Measurements from ENCODE around the gene PSMG1. TPM values are rescaled to one million over a fixed set of nuclear protein-coding genes. Genes with fewer than 3 reads are reported as not detected.

The PSMG1 gene
- total and polyA plus RNA-seq, 7 donors, result 12.7 to 67.9 (median 28.8) TPM

- TF ChIP-seq, protein P1, sequence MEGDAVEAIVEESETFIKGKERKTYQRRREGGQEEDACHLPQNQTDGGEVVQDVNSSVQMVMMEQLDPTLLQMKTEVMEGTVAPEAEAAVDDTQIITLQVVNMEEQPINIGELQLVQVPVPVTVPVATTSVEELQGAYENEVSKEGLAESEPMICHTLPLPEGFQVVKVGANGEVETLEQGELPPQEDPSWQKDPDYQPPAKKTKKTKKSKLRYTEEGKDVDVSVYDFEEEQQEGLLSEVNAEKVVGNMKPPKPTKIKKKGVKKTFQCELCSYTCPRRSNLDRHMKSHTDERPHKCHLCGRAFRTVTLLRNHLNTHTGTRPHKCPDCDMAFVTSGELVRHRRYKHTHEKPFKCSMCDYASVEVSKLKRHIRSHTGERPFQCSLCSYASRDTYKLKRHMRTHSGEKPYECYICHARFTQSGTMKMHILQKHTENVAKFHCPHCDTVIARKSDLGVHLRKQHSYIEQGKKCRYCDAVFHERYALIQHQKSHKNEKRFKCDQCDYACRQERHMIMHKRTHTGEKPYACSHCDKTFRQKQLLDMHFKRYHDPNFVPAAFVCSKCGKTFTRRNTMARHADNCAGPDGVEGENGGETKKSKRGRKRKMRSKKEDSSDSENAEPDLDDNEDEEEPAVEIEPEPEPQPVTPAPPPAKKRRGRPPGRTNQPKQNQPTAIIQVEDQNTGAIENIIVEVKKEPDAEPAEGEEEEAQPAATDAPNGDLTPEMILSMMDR (IDR thresholded peaks at IDR 0.05), result no peak
- TF ChIP-seq POLR2AphosphoS5 (IDR thresholded peaks at IDR 0.05), result no peak
- H3K9me3 ChIP-seq, result no peaks in the 10 kb centered on the region
- DNase-seq, result no peak
- H3K4me3 ChIP-seq, result no peak overlapping the region
- intact Hi-C loops (cut with DNase I), result no loop called here
- no peak overlapping the region for H3K27ac ChIP-seq
- no peaks in the 10 kb centered on the region for H3K36me3 ChIP-seq
- H3K4me1 ChIP-seq, result no peaks in the 10 kb centered on the region
- WGBS, 2 donors, result 88 to 92% methylated on average over 2 of the region's 2 CpGs
- no peaks in the 10 kb centered on the region for H3K27me3 ChIP-seq
These were observed 29.4 kb downstream of the PSMG1 start for GRCh38 chr21:39153842-39154241.

- DNase-seq, result no peak
- no peaks in the 10 kb centered on the region for H3K4me1 ChIP-seq
- no peak overlapping the region for H3K4me3 ChIP-seq
- 94 to 95% methylated on average over 2 of the region's 2 CpGs for WGBS, 2 donors
- no peaks in the 10 kb centered on the region for H3K36me3 ChIP-seq
- H3K27ac ChIP-seq, result no peak overlapping the region
- TF ChIP-seq POLR2A (IDR thresholded peaks at IDR 0.05) (no peak), EP300 (IDR thresholded peaks at IDR 0.05) (no peak), POLR2AphosphoS5 (IDR thresholded peaks at IDR 0.05) (no peak)
- TF ChIP-seq, protein P1 (IDR thresholded peaks at IDR 0.05), result no peak
- intact Hi-C loops (cut with DNase I), result no loop called here
- H3K9me3 ChIP-seq, result no peaks in the 10 kb centered on the region
- no peaks in the 10 kb centered on the region for H3K27me3 ChIP-seq
These were observed 29.9 kb downstream of the PSMG1 start for GRCh38 chr21:39153373-39153772.

DNA sequence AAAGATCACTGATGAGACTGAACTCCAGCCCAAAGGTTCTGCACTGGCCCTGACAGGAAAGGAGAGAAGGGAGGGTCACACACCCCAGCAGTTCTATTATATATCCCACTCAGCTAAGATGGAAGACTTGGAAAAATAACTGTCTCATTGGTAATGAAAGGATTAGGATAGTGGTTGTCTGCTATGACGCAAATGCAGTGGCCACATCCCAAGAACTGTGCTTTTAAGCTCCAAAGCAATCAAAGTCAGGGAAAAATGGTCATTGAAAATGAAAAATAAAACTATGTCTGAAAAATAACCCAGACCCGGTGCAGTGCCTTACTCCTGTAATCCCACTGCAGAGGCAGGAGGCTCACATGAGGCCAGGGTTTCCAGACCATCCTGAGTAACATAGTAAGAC lies 31.0 kb downstream of the PSMG1 start:
- Histone ChIP-seq H3K4me1 (no peaks in the 10 kb centered on the region), H3K27me3 (no peaks in the 10 kb centered on the region), H3K27ac (no peak overlapping the region), H3K4me3 (no peak overlapping the region), H3K36me3 (no peaks in the 10 kb centered on the region), H3K9me3 (no peaks in the 10 kb centered on the region)
- TF ChIP-seq, protein P1 (IDR thresholded peaks at IDR 0.05), result no peak
- no peak for TF ChIP-seq POLR2AphosphoS5 (IDR thresholded peaks at IDR 0.05)
- TF ChIP-seq EP300 (IDR thresholded peaks at IDR 0.05), result no peak
- TF ChIP-seq POLR2A (IDR thresholded peaks at IDR 0.05), result no peak
- no peak for DNase-seq
- 93 to 96% methylated on average over 2 of the region's 2 CpGs for WGBS, 2 donors
- intact Hi-C loops (cut with DNase I), result no loop called here

DNA sequence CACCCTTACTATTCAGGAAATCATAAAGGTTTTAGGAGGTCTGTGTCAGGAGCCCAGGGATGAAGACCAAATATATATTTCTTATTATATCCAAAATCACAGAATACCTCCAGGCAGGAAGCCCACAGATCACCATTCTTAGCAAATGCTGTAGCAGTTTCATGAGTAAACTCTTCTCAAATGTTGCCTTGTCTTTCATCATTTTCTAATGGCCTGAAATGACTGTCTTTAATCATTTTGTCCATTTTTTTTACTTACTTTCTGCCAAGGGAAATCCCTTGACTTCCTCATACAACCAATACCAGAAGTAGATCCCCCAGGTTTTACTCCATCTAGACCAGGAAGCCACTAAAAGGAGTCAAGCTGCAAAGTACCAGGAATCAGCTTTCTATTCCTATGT lies 32.4 kb downstream of the PSMG1 start:
- intact Hi-C loops (cut with DNase I), result no loop called here
- no peak for DNase-seq
- Histone ChIP-seq H3K27ac (no peak overlapping the region), H3K36me3 (no peaks in the 10 kb centered on the region), H3K4me3 (no peak overlapping the region), H3K4me1 (no peaks in the 10 kb centered on the region), H3K27me3 (no peaks in the 10 kb centered on the region), H3K9me3 (peaks cover 0 to 2% (median 0%) of the 10 kb centered on the region in 4 donors)
- TF ChIP-seq, protein P1 (IDR thresholded peaks at IDR 0.05), result no peak
- no peak for TF ChIP-seq POLR2A (IDR thresholded peaks at IDR 0.05)
- no peak for TF ChIP-seq POLR2AphosphoS5 (IDR thresholded peaks at IDR 0.05)
- TF ChIP-seq EP300 (IDR thresholded peaks at IDR 0.05), result no peak

DNA sequence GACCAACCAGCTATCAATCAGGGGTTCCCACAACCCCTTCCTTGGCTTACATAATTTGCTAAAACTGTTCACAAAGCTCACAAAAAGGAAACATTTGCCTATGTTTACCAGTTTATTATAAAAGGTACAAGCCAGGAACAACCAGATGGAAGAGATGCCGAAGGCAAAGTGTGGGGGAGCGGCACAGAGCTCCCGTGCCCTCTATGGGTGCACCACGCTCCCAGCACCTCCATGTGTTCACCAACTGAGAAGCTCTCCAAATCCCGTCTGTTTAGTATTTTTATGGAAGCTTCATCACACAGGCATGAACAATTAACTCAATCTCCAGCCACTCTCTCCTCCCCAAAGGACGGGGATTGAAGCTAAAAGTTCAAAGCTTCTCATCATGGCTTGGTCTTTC lies 32.9 kb downstream of the PSMG1 start:
- Histone ChIP-seq H3K27ac (no peak overlapping the region), H3K9me3 (peaks cover 0 to 2% (median 0%) of the 10 kb centered on the region in 4 donors), H3K27me3 (no peaks in the 10 kb centered on the region), H3K4me3 (no peak overlapping the region), H3K4me1 (no peaks in the 10 kb centered on the region), H3K36me3 (no peaks in the 10 kb centered on the region)
- WGBS, 2 donors, result 92% methylated on average over 6 of the region's 6 CpGs
- intact Hi-C loops (cut with DNase I), result no loop called here
- no peak for DNase-seq
- TF ChIP-seq POLR2AphosphoS5 (IDR thresholded peaks at IDR 0.05) (no peak), POLR2A (IDR thresholded peaks at IDR 0.05) (no peak), EP300 (IDR thresholded peaks at IDR 0.05) (no peak)
- TF ChIP-seq, protein P1 (IDR thresholded peaks at IDR 0.05), result no peak
